Right lobe of liver (tissue), 4 donors: Measurements from ENCODE around the gene TMEM203.

Experiments
- POLR2A ChIP-seq: fragments of 450-650 bp; IDR thresholded peaks from one replicate; pipeline ENCODE4 v1.6.1; 2017; ENCODE audit warnings: antibody characterized with exemption, mild to moderate bottlenecking
- TF ChIP-seq, protein P1 (sequence below), 4 donors: fragments of 200-600 bp in 3 of 4; fragments of 450-650 bp in 1 of 4; IDR thresholded peaks; one replicate each; pipeline versions ENCODE4 v1.5.1 to v1.8.0; 2016 to 2022; ENCODE audit warnings: antibody characterized with exemption in 4 of 4, mild to moderate bottlenecking in 2 of 4
- donor health status: DM: no; HTN: no; CAD: no.
- donor health status: DM: no; HTN: no; CAD: no.
- donor health status: DM: no; HTN: yes; CAD: no.

GRCh38 chr9:137176302-137177182 is 28.9 kb downstream of the TMEM203 start:
- TF ChIP-seq, protein P1, sequence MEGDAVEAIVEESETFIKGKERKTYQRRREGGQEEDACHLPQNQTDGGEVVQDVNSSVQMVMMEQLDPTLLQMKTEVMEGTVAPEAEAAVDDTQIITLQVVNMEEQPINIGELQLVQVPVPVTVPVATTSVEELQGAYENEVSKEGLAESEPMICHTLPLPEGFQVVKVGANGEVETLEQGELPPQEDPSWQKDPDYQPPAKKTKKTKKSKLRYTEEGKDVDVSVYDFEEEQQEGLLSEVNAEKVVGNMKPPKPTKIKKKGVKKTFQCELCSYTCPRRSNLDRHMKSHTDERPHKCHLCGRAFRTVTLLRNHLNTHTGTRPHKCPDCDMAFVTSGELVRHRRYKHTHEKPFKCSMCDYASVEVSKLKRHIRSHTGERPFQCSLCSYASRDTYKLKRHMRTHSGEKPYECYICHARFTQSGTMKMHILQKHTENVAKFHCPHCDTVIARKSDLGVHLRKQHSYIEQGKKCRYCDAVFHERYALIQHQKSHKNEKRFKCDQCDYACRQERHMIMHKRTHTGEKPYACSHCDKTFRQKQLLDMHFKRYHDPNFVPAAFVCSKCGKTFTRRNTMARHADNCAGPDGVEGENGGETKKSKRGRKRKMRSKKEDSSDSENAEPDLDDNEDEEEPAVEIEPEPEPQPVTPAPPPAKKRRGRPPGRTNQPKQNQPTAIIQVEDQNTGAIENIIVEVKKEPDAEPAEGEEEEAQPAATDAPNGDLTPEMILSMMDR (IDR thresholded peaks at IDR 0.05) = peak; percentile 45 to 58 (median 52)
- no peak for TF ChIP-seq POLR2A
